ENCODE data around the gene CCDC187. TPM values are rescaled to one million over a fixed set of nuclear protein-coding genes. Genes with fewer than 3 reads are reported as not detected.

CCDC187 gene
- total RNA-seq, 1 experiment from 2014 or later = 2.7 TPM

DNA sequence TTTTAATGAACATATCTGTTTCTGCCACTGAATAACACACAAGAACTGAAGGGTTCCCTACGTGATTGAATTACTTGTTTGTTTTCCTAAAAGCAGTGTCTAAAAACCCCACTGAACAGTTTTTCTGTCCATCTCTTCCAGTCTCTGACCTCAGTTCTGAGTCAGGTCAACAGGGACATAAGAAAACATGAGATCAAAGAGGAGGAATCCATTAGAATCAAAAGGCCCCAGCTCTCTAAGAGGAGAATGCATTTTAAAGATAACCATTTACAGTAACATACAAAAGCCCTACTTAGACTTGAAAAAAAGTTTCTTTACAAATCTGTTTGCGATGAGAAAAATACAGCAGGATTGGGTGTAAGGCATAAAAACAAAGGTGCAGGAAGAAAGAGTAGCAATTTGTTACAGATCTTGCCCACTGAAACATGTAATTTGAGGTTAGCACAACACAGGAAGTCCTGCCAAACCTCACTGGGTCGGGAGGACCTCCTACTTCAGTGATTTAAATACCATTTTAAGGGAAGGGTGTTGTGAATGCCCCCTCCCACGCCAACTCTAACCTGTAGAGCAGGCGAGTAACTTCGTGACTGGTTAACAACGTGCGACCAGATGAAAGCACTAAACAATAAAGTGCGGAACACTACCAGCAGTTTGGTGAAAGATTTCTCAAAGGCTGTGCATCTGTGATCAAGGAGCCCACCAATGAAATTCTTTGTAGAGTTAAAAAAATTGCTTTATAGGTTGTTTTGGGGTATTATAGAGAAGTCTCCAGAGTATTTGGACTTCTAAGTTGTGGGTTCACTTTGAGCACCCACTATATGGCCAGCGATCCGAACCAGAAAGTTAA is 59.5 kb downstream of the CCDC187 start:
- H3F3A ChIP-seq (ENCODE audit: insufficient read depth, low read depth) = peaks cover 6% of the 10 kb centered on the region; the same call in 1 of the 2 replicates
- H3K4me3 ChIP-seq = peak overlapping the region; percentile 97
- TSS peak; percentile 42 for BruUV-seq (replicated peaks)
- H3K9me2 ChIP-seq (ENCODE audit: insufficient read depth) = no peaks in the 10 kb centered on the region
- H3K9me3 ChIP-seq (ENCODE audit: insufficient read depth, low read depth) = no peaks in the 10 kb centered on the region
- intact Hi-C loops (cut with micrococcal nuclease; ENCODE audit: unreplicated experiment) = no loop called here
- H4K20me1 ChIP-seq (ENCODE audit: insufficient read depth) = peaks cover 53% of the 10 kb centered on the region
- DNase-seq = no peak
- no peaks in the 10 kb centered on the region for H3K36me3 ChIP-seq (ENCODE audit: low read depth)
- peak overlapping the region; percentile 49; the same call in 1 of the 2 replicates for H3K27ac ChIP-seq
- TF ChIP-seq EZH2 (IDR thresholded peaks at IDR 0.05; ENCODE audit: low read depth) = no peak
- TF ChIP-seq, protein P1, sequence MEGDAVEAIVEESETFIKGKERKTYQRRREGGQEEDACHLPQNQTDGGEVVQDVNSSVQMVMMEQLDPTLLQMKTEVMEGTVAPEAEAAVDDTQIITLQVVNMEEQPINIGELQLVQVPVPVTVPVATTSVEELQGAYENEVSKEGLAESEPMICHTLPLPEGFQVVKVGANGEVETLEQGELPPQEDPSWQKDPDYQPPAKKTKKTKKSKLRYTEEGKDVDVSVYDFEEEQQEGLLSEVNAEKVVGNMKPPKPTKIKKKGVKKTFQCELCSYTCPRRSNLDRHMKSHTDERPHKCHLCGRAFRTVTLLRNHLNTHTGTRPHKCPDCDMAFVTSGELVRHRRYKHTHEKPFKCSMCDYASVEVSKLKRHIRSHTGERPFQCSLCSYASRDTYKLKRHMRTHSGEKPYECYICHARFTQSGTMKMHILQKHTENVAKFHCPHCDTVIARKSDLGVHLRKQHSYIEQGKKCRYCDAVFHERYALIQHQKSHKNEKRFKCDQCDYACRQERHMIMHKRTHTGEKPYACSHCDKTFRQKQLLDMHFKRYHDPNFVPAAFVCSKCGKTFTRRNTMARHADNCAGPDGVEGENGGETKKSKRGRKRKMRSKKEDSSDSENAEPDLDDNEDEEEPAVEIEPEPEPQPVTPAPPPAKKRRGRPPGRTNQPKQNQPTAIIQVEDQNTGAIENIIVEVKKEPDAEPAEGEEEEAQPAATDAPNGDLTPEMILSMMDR (conservative IDR thresholded peaks at IDR 0.05) = no peak
- peaks cover 12% of the 10 kb centered on the region for H3K4me1 ChIP-seq (replicated peaks; ENCODE audit: insufficient read depth)
- ChIA-PET POLR2A (ENCODE audit: unreplicated experiment) (no interaction called here), CTCF (no interaction called here)
- no peak overlapping the region for H2AFZ ChIP-seq
- H3K4me2 ChIP-seq = peak overlapping the region; percentile 100
- peaks cover 59% of the 10 kb centered on the region for H3K79me2 ChIP-seq (ENCODE audit: low read depth)
- peaks cover 21% of the 10 kb centered on the region; the same call in 1 of the 2 replicates for H3K27me3 ChIP-seq (ENCODE audit: insufficient read depth, low read depth)

DNA sequence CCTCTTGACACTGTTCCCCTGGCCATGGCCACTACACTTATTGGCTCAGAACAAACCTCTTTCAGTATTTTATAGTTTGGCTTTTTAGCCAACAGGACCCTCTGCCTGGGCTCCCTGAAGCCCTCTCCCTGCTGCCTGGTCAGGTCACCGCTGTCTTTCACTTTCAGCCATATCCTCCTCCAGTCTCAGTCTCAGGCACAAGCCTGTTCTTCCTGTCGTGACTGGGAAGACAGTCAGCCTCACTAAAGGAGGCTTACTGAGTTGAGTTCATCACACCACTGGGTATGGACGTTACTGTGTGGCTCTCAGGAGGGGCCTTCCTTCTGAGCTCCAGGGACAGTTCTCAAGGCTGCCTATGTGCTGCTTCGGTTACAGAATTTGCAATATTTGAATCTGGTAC is 60.3 kb downstream of the CCDC187 start:
- intact Hi-C loops (cut with micrococcal nuclease; ENCODE audit: unreplicated experiment) = no loop called here
- POLR2A ChIA-PET (ENCODE audit: unreplicated experiment) = no interaction called here
- peaks cover 60% of the 10 kb centered on the region for H4K20me1 ChIP-seq (ENCODE audit: insufficient read depth)
- H3K4me1 ChIP-seq (replicated peaks; ENCODE audit: insufficient read depth) = peaks cover 12% of the 10 kb centered on the region
- H3K79me2 ChIP-seq (ENCODE audit: low read depth) = peaks cover 66% of the 10 kb centered on the region
- no peaks in the 10 kb centered on the region for H3K9me2 ChIP-seq (ENCODE audit: insufficient read depth)
- TF ChIP-seq, protein P1 (conservative IDR thresholded peaks at IDR 0.05) = no peak
- no peak for TF ChIP-seq EZH2 (IDR thresholded peaks at IDR 0.05; ENCODE audit: low read depth)
- peak overlapping the region; percentile 97; the same call in 1 of the 2 replicates for H3K4me3 ChIP-seq
- BruUV-seq (replicated peaks) = no TSS peak
- H3K27me3 ChIP-seq (ENCODE audit: insufficient read depth, low read depth) = peaks cover 16% of the 10 kb centered on the region; the same call in 1 of the 2 replicates
- CTCF ChIA-PET = interaction anchor here (0.5 kb wide), 1 partner anchor 120 kb away, joined by 4 read pairs; the partner anchor contains the start of gene DNLZ
- H3K36me3 ChIP-seq (ENCODE audit: low read depth) = no peaks in the 10 kb centered on the region
- H3K4me2 ChIP-seq = peak overlapping the region; percentile 100
- DNase-seq = no peak
- H3K9me3 ChIP-seq (ENCODE audit: insufficient read depth, low read depth) = no peaks in the 10 kb centered on the region
- H3K27ac ChIP-seq = no peak overlapping the region
- no peak overlapping the region for H2AFZ ChIP-seq
- peaks cover 6% of the 10 kb centered on the region; the same call in 1 of the 2 replicates for H3F3A ChIP-seq (ENCODE audit: insufficient read depth, low read depth)

DNA sequence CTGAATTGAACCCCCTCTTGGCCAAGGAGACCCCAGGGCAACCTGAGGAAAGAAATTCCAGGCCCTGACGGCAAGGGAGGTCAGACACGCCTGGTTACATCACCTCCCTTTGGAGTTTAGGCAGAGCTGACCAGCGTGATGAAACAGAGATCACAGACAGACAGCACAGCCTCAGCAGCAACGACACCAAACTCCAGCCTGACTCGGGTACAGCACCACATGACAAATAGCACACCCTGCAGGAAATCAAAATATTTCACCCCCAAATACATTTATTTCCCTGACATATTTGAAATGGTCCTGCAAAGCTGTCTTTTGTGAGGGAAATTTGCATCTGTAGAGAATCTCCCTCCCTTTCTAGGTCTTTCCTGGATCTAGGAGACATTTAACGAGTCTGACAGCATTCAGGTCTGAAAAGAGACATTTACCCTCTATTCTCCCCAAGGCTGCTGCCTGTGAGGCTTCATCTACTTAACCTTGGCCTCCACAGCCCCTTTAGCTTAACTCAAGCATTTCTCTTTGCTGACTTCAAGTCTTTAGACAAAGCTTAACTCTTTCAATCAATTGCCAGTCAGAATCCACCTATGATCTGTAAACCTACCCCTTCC is 60.9 kb downstream of the CCDC187 start:
- Histone ChIP-seq H3K27ac (no peak overlapping the region), H4K20me1 (ENCODE audit: insufficient read depth) (peaks cover 66% of the 10 kb centered on the region), H3K9me2 (ENCODE audit: insufficient read depth) (no peaks in the 10 kb centered on the region), H3K4me1 (replicated peaks; ENCODE audit: insufficient read depth) (peaks cover 12% of the 10 kb centered on the region), H2AFZ (no peak overlapping the region), H3K79me2 (ENCODE audit: low read depth) (peaks cover 73% of the 10 kb centered on the region), H3K27me3 (ENCODE audit: insufficient read depth, low read depth) (peaks cover 12% of the 10 kb centered on the region; the same call in 1 of the 2 replicates), H3K4me2 (peak overlapping the region; percentile 100), H3K9me3 (ENCODE audit: insufficient read depth, low read depth) (no peaks in the 10 kb centered on the region), H3K36me3 (ENCODE audit: low read depth) (no peaks in the 10 kb centered on the region), H3F3A (ENCODE audit: insufficient read depth, low read depth) (peaks cover 6% of the 10 kb centered on the region; the same call in 1 of the 2 replicates), H3K4me3 (no peak overlapping the region)
- intact Hi-C loops (cut with micrococcal nuclease; ENCODE audit: unreplicated experiment) = no loop called here
- no TSS peak for BruUV-seq (replicated peaks)
- ChIA-PET POLR2A (ENCODE audit: unreplicated experiment) (no interaction called here), CTCF (interaction anchor here (0.5 kb wide), 1 partner anchor 120 kb away, joined by 4 read pairs; the partner anchor contains the start of gene DNLZ)
- DNase-seq = no peak
- TF ChIP-seq EZH2 (IDR thresholded peaks at IDR 0.05; ENCODE audit: low read depth) = no peak
- TF ChIP-seq, protein P1 (conservative IDR thresholded peaks at IDR 0.05) = no peak
